Measurements from ENCODE around the gene ACTN4.
"Not testable (repeated sequence)": the region's sequence is repeated elsewhere in the genome, so short reads cannot be mapped to it uniquely, and the experiment has no call there.

ACTN4 gene

GRCh38 chr19:38740932-38741331 lies 93.5 kb downstream of the ACTN4 start:
- TF ChIP-seq Cebpa-rat (IDR thresholded peaks at IDR 0.05), result no peak

DNA sequence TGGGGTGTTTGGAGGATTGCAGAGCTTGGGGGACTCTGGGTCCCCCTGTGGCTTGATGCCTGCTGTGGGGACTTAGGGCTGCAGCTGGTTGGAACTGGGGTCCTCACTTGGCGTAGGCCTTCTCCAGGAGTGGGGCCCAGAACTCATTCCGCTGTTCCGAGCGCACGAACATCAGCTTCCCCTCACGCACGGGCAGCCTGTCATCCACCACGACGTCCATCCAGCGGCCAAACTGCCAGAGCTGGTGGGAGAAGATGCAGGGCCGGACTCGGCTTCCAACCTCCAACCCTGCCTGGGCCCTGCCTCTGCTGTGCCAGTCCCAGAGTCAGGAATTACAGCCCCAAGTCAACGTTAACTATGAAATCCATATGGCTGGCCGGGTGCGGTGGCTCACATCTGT lies 94.2 kb downstream of the ACTN4 start:
- Histone ChIP-seq H3K36me3 (no peaks in the 10 kb centered on the region), H4K20me1 (no peaks in the 10 kb centered on the region), H3K4me2 (no peak overlapping the region), H3K4me3 (no peak overlapping the region), H3K27me3 (peaks cover 0 to 12% (median 10%) of the 10 kb centered on the region in 11 experiments; a peak in 19 of 22 replicates), H3K9me3 (replicated peaks in 1 of 11) (no peaks in the 10 kb centered on the region), H3K4me1 (peaks cover 5 to 10% (median 8%) of the 10 kb centered on the region in 10 experiments; a peak in 18 of 20 replicates), H3K9ac (no peak overlapping the region), H3K27ac (no peak overlapping the region)
- TF ChIP-seq Cebpa-rat (IDR thresholded peaks at IDR 0.05), result no peak

More at GRCh38 chr19:38740932-38741331, 93.5 kb downstream of the ACTN4 start:
- no peak overlapping the region for H3K9ac ChIP-seq
- no peak overlapping the region for H3K4me2 ChIP-seq
- no peaks in the 10 kb centered on the region for H3K36me3 ChIP-seq
- no peak overlapping the region for H3K4me3 ChIP-seq
- H4K20me1 ChIP-seq, result no peaks in the 10 kb centered on the region
- H3K4me1 ChIP-seq, result peaks cover 5 to 17% (median 15%) of the 10 kb centered on the region in 10 experiments; a peak in 18 of 20 replicates
- peaks cover 3 to 20% (median 17%) of the 10 kb centered on the region in 11 experiments; a peak in 20 of 22 replicates for H3K27me3 ChIP-seq
- no peaks in the 10 kb centered on the region for H3K9me3 ChIP-seq (replicated peaks in 1 of 11)
- H3K27ac ChIP-seq, result no peak overlapping the region

- Histone ChIP-seq H3K36me3 (no peaks in the 10 kb centered on the region), H3K27ac (no peak overlapping the region), H3K4me1 (peaks cover 3 to 7% (median 6%) of the 10 kb centered on the region in 10 experiments; a peak in 18 of 20 replicates), H3K4me3 (no peak overlapping the region), H3K27me3 (peaks cover 0 to 8% (median 6%) of the 10 kb centered on the region in 11 experiments; a peak in 19 of 22 replicates), H3K9ac (no peak overlapping the region), H4K20me1 (no peaks in the 10 kb centered on the region), H3K4me2 (no peak overlapping the region), H3K9me3 (replicated peaks in 1 of 11) (no peaks in the 10 kb centered on the region)
- TF ChIP-seq Cebpa-rat (IDR thresholded peaks at IDR 0.05), result no peak
Measured at GRCh38 chr19:38742296-38742695, 94.8 kb downstream of the ACTN4 start.

- no peak for TF ChIP-seq Cebpa-rat (IDR thresholded peaks at IDR 0.05)
- H3K27me3 ChIP-seq, result peaks cover 0 to 2% (median 0%) of the 10 kb centered on the region in 11 experiments; a peak in 4 of 22 replicates
- peaks cover 0 to under 1% (median 0%) of the 10 kb centered on the region in 10 experiments; a peak in 3 of 20 replicates for H3K4me1 ChIP-seq
- no peaks in the 10 kb centered on the region for H4K20me1 ChIP-seq
- H3K36me3 ChIP-seq, result no peaks in the 10 kb centered on the region
- H3K9ac ChIP-seq, result no peak overlapping the region
- H3K4me2 ChIP-seq, result no peak overlapping the region
- H3K4me3 ChIP-seq, result no peak overlapping the region
- no peaks in the 10 kb centered on the region for H3K9me3 ChIP-seq (replicated peaks in 1 of 11)
- no peak overlapping the region for H3K27ac ChIP-seq
Measured at GRCh38 chr19:38742906-38743305, 95.5 kb downstream of the ACTN4 start.

DNA sequence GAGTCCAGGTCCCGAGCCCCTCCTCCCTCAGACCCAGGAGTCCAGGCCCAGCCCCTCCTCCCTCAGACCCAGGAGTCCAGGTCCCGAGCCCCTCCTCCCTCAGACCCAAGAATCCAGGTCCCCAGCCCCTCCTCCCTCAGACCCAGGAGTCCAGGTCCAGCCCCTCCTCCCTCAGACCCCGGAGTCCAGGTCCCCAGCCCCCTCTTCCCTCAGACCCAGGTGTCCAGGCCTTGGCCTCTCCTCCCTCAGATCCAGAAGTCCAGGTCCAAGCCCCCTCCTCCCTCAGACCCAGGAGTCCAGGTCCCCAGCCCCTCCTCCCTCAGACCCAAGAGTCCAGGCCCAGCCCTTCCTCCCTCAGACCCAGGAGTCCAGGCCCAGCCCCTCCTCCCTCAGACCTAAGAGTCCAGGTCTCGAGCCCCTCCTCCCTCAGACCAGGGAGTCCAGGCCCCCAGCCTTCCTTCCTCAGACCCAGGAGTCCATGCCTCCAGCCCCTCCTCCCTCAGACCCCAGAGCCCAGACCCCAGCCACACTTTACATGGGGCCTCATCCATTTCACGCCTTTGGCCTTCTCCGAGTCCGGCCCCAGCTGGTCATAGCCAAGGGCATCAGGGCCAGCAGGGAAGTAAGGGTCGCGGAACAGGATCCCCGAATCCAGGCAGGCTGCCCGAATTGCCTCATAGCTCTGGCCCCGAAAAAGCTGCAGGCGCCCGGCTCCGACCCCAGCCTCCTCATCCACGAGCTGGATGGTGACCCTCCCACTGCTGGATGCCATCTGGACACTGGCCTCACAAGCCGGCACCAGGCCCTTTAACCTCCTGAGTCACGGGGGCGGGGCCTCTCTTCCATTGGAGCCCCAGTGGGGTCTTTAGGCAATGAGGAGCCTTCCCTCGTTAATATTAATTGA lies 96.2 kb downstream of the ACTN4 start:
- no peak overlapping the region for H3K4me3 ChIP-seq
- no peak overlapping the region for H3K27ac ChIP-seq
- H3K36me3 ChIP-seq, result no peaks in the 10 kb centered on the region
- H3K9me3 ChIP-seq (replicated peaks in 1 of 11), result no peaks in the 10 kb centered on the region
- TF ChIP-seq Cebpa-rat (IDR thresholded peaks at IDR 0.05), result no peak
- H3K27me3 ChIP-seq, result no peaks in the 10 kb centered on the region
- H3K4me2 ChIP-seq, result no peak overlapping the region
- H3K9ac ChIP-seq, result no peak overlapping the region
- no peaks in the 10 kb centered on the region for H4K20me1 ChIP-seq
- H3K4me1 ChIP-seq, result no peaks in the 10 kb centered on the region

- H3K27ac ChIP-seq, result no peak within 1 kb of the TSS
- H3K9me3 ChIP-seq (replicated peaks in 1 of 11), result no peaks in the 10 kb centered on the region
- no peaks in the 10 kb centered on the region for H3K36me3 ChIP-seq
- no peaks in the 10 kb centered on the region for H4K20me1 ChIP-seq
- no peak within 1 kb of the TSS for H3K4me3 ChIP-seq
- H3K27me3 ChIP-seq, result no peaks in the 10 kb centered on the region
- no peak for TF ChIP-seq Cebpa-rat (IDR thresholded peaks at IDR 0.05)
- H3K4me2 ChIP-seq, result no peak within 1 kb of the TSS
- H3K4me1 ChIP-seq, result no peaks in the 10 kb centered on the region
- H3K9ac ChIP-seq, result no peak within 1 kb of the TSS
Measured at GRCh38 chr19:38744298-38744681, 96.8 kb downstream of the ACTN4 start, which contains the start of gene CAPN12. TSS of gene CAPN12 (minus strand) at chr19:38744474. CDS start at chr19:38744165, 309 bp downstream.

GRCh38 chr19:38744874-38745273 lies 97.4 kb downstream of the ACTN4 start:
- Histone ChIP-seq H3K4me2 (no peak overlapping the region), H4K20me1 (no peaks in the 10 kb centered on the region), H3K9me3 (replicated peaks in 1 of 11) (no peaks in the 10 kb centered on the region), H3K27ac (no peak overlapping the region), H3K27me3 (no peaks in the 10 kb centered on the region), H3K9ac (no peak overlapping the region), H3K4me3 (no peak overlapping the region), H3K36me3 (no peaks in the 10 kb centered on the region), H3K4me1 (peaks cover 0 to under 1% (median 0%) of the 10 kb centered on the region in 10 experiments; a peak in 1 of 20 replicates)
- TF ChIP-seq Cebpa-rat (IDR thresholded peaks at IDR 0.05), result no peak

DNA sequence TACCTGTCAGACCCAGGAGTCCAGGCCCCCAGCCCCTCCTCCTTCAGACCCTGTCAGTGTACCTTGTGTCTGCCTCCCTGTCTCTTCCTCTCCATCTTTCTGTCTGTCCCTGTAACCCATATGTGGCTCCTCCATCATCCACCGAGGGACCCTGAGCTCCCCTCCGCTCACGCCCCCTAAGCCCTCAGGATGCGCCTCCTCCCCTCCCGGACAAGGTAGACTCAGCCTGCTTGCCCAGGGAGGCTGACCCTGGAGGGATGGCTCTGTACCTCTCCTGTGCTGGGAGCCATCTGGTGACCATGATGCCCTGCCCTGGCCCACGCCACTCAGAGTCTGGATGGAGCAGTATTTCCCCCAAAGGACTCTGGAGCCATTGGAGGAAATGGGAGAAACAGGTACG lies 97.9 kb downstream of the ACTN4 start:
- no peak for TF ChIP-seq Cebpa-rat (IDR thresholded peaks at IDR 0.05)
- no peak overlapping the region for H3K9ac ChIP-seq

DNA sequence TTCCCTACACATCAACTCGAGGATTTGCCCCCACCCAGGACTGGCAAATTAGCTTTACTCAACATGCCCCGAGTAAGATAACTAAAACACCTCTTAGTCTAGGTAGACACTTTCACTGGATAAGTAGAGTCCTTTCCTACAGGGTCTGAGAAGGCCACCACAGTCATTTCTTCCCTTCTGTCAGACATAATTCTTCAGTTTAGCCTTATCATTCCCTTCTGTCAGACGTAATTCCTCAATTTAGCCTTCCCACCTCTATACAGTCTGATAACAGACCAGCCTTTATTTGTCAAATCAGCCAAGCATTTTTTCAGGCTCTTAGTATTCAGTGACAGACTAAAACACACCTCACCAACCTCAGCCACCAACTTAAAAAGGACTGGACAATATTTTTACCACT lies 106.3 kb downstream of the ACTN4 start:
- H3K4me2 ChIP-seq; H3K36me3 ChIP-seq; H3K27me3 ChIP-seq; H4K20me1 ChIP-seq; H3K9ac ChIP-seq; H3K4me3 ChIP-seq; H3K9me3 ChIP-seq (replicated peaks in 1 of 11); H3K27ac ChIP-seq; H3K4me1 ChIP-seq: not testable (repeated sequence)

More for the DNA sequence above, 97.9 kb downstream of the ACTN4 start:
- peaks cover 0 to 5% (median 0%) of the 10 kb centered on the region in 10 experiments; a peak in 1 of 20 replicates for H3K4me1 ChIP-seq
- H3K4me3 ChIP-seq, result no peak overlapping the region
- H3K27ac ChIP-seq, result no peak overlapping the region
- H4K20me1 ChIP-seq, result no peaks in the 10 kb centered on the region
- no peaks in the 10 kb centered on the region for H3K9me3 ChIP-seq (replicated peaks in 1 of 11)
- H3K27me3 ChIP-seq, result no peaks in the 10 kb centered on the region
- no peaks in the 10 kb centered on the region for H3K36me3 ChIP-seq
- H3K4me2 ChIP-seq, result no peak overlapping the region

DNA sequence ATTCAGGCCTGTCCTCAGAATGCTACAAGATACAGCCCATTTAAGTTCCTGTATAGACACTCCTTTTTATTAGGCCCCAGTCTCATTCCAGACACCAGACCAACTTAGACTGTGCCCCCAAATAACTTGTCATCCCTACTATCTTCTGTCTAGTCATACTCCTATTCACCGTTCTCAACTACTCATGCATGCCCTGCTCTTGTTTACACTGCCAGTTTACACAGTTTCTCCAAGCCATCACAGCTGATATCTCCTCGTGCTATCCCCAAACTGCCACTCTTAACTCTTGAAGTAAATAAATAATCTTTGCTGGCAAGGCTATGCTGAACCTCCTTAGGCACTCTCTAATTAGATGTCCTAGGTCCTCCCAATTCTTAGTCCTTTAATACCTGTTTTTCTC lies 106.7 kb downstream of the ACTN4 start:
- not testable (repeated sequence) for H3K9ac ChIP-seq; H3K4me1 ChIP-seq; H3K27ac ChIP-seq; H3K27me3 ChIP-seq; H4K20me1 ChIP-seq; H3K4me3 ChIP-seq; H3K9me3 ChIP-seq (replicated peaks in 1 of 11); H3K4me2 ChIP-seq; H3K36me3 ChIP-seq

All from BLaER1 treated with 17β-estradiol and CSF1 and Interleukin-3, amounts not matched to agents 10 nM and 100 nM (cell line).